NCI-H2107 treated with DMSO at 0.1 percent for 48 hours (cell line): ENCODE measurements around the gene GABRP.
"Not testable (repeated sequence)": the region's sequence is repeated elsewhere in the genome, so short reads cannot be mapped to it uniquely, and the experiment has no call there.

Experiments
- DNase-seq: peaks from one replicate; lab custom pipeline; 2025; ENCODE audit not compliant: unreplicated experiment; lab: John Stamatoyannopoulos, UW

Gene GABRP

GRCh38 chr5:170755679-170756456 lies 27.7 kb upstream of the GABRP start:
- DNase-seq = peak; percentile 28

GRCh38 chr5:170756691-170757090 lies 26.8 kb upstream of the GABRP start:
- no peak for DNase-seq

GRCh38 chr5:170757182-170757601 lies 26.3 kb upstream of the GABRP start:
- DNase-seq = no peak

- no peak for DNase-seq
These were observed 25.9 kb upstream of the GABRP start for GRCh38 chr5:170757669-170758068.

- no peak for DNase-seq
These were observed 25.0 kb upstream of the GABRP start for GRCh38 chr5:170758481-170758880.

- no peak for DNase-seq
These were observed 23.4 kb upstream of the GABRP start for GRCh38 chr5:170760113-170760512.

GRCh38 chr5:170761048-170761707 lies 22.3 kb upstream of the GABRP start:
- no peak for DNase-seq

GRCh38 chr5:170761708-170762066 lies 21.8 kb upstream of the GABRP start:
- no peak for DNase-seq

- DNase-seq = not testable (repeated sequence)
These were observed 21.2 kb upstream of the GABRP start for GRCh38 chr5:170762298-170762697.

- DNase-seq = not testable (repeated sequence)
These were observed 17.7 kb upstream of the GABRP start for GRCh38 chr5:170765868-170766267.

GRCh38 chr5:170769246-170769645 lies 14.3 kb upstream of the GABRP start:
- no peak for DNase-seq

- DNase-seq = no peak
These were observed 13.6 kb upstream of the GABRP start for GRCh38 chr5:170769898-170770416.

- DNase-seq = no peak
These were observed 12.0 kb upstream of the GABRP start for GRCh38 chr5:170771496-170771895.

GRCh38 chr5:170773024-170773985 lies 10.2 kb upstream of the GABRP start:
- no peak for DNase-seq

- no peak for DNase-seq
These were observed 8.7 kb upstream of the GABRP start for GRCh38 chr5:170774831-170775230.

GRCh38 chr5:170781946-170782345 lies 1.6 kb upstream of the GABRP start:
- no peak for DNase-seq

- no peak for DNase-seq
These were observed 1.1 kb upstream of the GABRP start for GRCh38 chr5:170782438-170782837.

GRCh38 chr5:170785416-170785815 lies 1.9 kb downstream of the GABRP start:
- no peak for DNase-seq

GRCh38 chr5:170787216-170787615 lies 3.7 kb downstream of the GABRP start:
- DNase-seq = no peak

- DNase-seq = no peak
These were observed 5.2 kb downstream of the GABRP start for GRCh38 chr5:170788626-170789304.
